Stomach (tissue), 4 donors: ENCODE results near the gene MYRIP.

Source experiments
- CTCF ChIP-seq, 7 experiments: fragments of 450-650 bp in 4 of 7; fragments of 200-600 bp in 3 of 7; sonication (generic) in 3 of 7; IDR thresholded peaks; one replicate each; pipeline ENCODE4 v1.5.1; 2016 to 2019; ENCODE audit warnings: antibody characterized with exemption in 7 of 7, control low read depth in 2 of 7, mild to moderate bottlenecking in 1 of 7
- EP300 ChIP-seq: sonication (generic); formaldehyde crosslinking; IDR thresholded peaks from one replicate; pipeline ENCODE4 v1.6.1; 2017; ENCODE audit warnings: antibody characterized with exemption
- POLR2A ChIP-seq, 4 donors: fragments of 450-650 bp; IDR thresholded peaks; one replicate each; pipeline ENCODE4 v1.6.1; 2016; ENCODE audit warnings: antibody characterized with exemption in 4 of 4, control low read depth in 2 of 4, mild to moderate bottlenecking in 1 of 4, moderate library complexity in 1 of 4
- POLR2AphosphoS5 ChIP-seq, 3 donors: sonication (generic); formaldehyde crosslinking; IDR thresholded peaks; one replicate each; pipeline ENCODE4 v1.6.1; 2016; ENCODE audit warnings: antibody characterized with exemption in 3 of 3

DNA sequence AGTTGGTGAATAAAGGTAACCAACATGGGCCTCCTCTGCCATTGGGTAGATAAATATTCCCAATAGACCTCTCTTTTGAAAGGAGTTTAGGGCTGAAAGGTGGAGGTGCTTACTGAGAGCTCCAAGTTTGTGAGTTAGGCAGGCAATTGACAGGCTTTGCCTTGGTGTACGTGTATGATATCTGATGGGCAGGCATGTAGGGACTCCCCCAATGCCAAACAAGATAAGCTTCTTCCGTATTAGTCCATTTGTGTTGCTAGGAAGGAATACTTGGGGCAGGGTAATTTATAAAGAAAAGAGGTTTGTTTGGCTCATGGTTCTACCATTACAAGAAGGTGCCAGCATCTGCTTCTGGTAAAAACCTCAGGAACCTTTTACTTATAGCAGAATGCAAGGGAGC lies 339.4 kb downstream of the MYRIP start:
- TF ChIP-seq CTCF (IDR thresholded peaks at IDR 0.05) (no peak), POLR2A (IDR thresholded peaks at IDR 0.05) (no peak), POLR2AphosphoS5 (IDR thresholded peaks at IDR 0.05) (peak in 1 of 3 donors; percentile 45), EP300 (no peak)
